IPS-NIHi7 (cell line): ENCODE results near the gene TNF.

Experiments used
- DNase-seq: peaks from one replicate; pipeline ENCODE4 v3.0.0; 2012; ENCODE audit warnings: mixed read lengths; ENCODE audit errors: extremely low spot score

The TNF gene

GRCh38 chr6:31544676-31545075 lies 30.7 kb upstream of the TNF start:
- DNase-seq, result no peak

- no peak for DNase-seq
Observed at GRCh38 chr6:31545291-31545690, 30.1 kb upstream of the TNF start.

DNA sequence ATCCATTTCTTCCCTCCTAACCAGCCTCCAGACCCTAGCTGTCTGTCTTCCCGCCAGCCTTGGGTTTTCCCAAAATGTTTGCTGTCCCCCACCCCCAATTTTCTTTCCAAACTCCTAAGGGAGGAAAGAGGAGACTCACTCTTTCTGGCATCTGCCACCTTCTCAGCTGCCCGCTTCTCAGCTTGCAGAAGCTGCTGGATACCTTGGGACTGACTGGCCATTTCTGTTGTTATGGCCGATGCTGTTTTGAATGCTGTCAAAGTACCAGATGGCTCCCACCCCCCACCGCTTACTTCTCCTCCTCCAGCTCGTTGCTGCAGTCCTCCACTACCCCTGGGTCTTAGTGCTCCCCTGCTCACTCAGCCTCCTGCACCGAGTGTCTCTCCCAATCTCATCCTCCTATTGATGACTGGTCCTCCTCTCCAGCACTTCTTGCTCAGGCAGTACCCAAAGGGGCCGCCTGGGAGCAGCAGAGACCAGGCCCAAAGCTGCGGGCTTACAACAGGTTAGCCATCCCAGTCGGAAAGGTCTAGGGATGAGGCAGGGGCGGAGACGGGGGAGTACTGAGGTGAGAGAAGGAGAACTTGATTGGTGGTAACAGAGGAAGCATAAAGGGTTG lies 28.9 kb upstream of the TNF start, which contains the start of gene ATP6V1G2:
ATP6V1G2 (minus strand) TSS at position 270 of the 619 bp plus-strand sequence; CDS start at position 221, 49 bp downstream.
- DNase-seq, result peak; percentile 86

DNA sequence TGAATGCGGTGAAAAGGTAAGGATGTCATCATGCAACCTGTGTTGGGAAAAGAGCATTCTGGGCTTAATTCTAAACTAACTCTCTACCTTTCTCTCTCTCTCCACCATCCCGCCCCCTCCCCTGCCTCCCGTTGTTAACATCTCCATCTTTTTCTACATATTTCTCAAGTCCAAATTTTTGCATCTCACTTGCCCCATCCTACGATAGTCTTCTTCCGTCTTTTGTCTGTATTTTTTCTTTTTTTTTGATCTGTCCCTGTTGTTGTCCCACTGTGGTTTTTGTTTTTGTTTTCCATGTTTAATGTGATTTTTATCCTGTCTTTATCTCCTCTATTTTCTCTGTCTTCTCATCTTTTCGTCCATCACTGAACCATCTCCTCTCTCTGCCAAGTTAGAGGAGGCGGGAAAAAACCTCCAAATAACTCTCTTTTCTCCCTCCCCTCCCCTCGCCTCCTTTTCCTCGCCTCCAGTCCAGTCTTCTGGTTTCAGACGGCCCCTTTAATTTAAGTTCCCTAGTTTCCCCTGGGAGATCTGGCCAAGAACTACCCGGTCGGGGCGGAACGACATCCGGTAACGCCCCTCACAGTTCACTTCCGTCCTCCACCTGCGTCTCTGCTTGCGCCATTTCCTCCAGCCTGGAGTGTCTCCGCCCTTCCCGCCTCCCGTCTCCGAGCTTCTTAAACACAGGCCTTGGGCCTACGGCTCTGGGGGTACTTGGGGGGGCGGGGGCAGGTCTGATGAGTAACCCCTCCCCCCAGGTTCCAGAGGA lies 28.2 kb upstream of the TNF start, which contains the start of gene NFKBIL1:
NFKBIL1 (plus strand) TSS at position 651 of the 769 bp plus-strand sequence; CDS start at position 738, 87 bp downstream.
- DNase-seq, result peak; percentile 93

DNA sequence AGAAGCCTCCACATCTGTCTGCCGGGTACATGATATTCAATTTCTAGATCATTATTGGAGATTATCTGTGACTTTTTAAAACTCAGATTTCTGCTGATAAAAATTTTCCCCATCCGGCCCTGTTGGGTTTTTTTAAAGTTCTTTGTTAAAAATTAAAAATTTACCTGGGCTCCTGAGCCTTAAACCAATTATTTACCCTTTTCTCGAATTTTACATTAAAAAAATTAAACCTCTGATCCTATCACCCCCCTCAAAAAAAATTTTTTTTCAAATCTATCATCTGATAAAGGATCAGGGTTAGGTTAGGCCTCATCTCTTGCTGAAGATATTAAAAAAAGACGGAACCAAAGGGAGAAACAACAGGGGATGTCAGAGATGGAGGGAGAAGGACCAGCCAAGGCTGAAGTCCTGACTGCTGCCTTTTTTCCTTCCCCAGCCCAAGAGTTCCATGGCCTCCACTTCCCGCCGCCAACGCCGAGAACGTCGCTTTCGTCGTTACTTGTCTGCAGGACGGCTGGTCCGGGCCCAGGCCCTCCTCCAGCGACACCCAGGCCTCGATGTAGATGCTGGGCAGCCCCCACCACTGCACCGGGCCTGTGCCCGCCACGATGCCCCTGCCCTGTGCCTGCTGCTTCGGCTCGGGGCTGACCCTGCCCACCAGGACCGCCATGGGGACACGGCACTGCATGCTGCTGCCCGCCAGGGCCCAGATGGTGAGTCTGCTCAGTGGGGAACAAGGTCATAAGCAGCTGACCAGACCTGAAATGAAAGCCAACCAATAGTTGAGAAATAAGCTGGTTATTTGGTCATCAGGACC lies 27.4 kb upstream of the TNF start:
- DNase-seq, result no peak

- DNase-seq, result no peak
Observed at GRCh38 chr6:31548544-31548873, 26.9 kb upstream of the TNF start.

DNA sequence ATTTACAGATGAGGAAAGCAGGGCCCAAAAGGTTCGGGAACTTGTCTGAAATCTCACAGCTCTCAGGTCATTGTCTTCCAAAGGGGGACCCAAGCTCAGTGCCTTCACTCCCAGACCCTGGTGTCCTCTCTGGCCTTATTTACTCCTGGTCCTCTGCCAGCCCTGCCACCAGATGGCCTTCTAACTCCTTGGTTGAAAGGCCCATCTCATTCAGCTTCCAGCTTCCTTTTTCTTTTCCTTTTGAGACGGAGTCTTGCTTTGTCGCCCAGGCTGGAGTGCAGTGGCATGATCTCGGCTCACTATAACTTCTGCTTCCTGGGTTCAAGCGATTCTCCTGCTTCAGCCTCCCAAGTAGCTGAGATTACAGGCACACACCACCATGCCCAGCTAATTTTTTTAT lies 24.0 kb upstream of the TNF start:
- DNase-seq, result peak; percentile 73

DNA sequence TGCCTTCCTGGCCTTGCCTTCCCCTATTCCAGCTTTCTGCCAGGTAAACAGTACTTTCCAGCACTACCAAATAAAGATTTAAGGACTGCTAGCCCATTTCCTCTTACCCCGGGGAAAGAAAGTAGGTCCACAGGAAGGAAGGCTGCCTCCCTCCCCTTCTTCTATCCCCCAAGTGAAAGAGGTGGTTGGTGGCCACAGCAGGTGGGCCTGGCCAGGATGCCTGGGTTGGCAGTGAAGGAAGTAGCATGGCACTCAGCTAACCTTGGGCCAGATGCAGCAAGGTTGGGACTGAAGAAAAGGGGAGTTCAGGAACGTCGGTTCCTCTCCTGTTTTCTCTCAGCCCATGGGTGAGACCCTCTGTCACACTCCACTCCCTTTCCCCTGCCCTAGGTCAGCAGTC lies 19.1 kb upstream of the TNF start:
- no peak for DNase-seq

DNA sequence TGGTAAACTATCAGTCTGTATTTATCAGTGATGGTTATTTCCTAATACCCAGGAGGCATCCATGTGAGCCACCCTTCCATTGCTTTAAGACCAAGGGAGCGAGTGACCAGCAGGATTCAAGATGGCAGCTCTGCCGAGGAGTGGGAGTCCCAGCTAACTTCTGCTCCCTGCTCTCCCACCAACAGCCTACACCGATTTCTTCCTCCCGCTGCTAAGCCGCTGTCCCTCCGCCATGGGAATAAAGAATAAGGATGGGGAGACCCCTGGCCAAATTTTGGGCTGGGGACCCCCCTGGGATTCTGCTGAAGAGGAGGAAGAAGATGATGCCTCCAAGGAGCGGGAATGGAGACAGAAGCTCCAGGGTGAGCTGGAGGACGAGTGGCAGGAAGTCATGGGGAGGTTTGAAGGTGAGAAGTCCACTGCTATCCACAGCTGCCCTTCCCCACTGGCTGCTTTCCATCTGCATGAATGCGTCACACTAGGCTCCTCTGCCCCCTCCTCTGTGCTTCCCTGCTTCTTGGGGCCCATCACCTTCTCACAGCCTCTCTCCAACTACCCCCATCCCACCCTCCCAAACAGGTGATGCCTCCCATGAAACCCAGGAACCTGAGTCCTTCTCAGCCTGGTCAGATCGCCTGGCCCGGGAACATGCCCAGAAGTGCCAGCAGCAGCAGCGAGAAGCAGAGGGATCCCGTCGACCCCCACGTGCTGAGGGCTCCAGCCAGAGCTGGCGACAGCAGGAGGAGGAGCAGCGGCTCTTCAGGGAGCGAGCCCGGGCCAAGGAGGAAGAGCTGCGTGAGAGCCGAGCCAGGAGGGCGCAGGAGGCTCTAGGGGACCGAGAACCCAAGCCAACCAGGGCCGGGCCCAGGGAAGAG lies 17.7 kb upstream of the TNF start:
- no peak for DNase-seq

DNA sequence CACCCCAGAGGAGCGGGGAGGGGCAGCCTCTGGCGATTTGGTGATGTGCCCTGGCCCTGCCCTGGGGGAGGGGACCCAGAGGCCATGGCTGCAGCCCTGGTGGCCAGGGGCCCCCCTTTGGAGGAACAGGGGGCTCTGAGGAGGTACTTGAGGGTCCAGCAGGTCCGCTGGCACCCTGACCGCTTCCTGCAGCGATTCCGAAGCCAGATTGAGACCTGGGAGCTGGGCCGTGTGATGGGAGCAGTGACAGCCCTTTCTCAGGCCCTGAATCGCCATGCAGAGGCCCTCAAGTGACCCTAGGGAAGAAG lies 17.1 kb upstream of the TNF start:
- DNase-seq, result no peak

DNA sequence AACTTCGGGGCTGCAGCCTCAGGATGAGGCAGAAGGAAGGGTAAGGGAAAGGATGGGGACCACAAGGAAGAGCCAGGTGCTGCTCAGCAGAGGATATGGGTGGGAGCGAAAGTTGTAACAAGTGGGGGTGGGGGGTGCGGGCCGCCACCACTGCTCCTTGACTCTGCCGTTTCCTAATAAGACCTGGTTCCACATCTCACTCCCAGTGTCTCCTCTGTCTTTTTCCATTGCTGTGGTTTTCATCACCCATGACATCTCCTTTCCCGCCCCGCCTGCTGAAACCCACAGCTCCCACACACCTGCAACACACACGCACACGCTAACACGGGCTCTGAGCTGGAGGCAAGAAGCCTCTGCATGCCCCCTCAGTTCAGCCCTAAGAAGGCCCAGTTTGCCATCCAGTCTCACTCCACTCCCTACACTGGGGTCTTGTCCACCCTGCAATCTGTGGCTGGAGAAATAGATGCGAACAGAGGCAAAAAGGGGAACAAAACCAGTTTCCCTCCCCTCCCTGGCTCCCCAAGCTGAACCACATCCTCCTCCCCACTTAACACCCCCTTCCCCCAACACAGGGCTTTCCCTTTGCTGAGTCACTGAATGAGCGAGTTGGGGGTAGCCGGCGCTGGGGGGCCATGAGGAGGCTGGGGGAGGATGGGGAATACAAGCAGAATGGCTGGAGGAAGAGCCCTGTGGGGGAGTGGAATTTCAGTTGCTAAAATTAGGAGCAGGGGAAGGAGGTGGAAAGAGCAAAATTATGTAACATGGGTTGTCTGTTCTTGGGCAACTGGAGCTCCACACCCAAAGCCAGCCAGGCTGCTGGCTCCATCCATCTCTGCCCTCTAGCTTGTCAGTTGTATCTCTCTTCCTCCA lies 16.5 kb upstream of the TNF start:
- DNase-seq, result no peak

DNA sequence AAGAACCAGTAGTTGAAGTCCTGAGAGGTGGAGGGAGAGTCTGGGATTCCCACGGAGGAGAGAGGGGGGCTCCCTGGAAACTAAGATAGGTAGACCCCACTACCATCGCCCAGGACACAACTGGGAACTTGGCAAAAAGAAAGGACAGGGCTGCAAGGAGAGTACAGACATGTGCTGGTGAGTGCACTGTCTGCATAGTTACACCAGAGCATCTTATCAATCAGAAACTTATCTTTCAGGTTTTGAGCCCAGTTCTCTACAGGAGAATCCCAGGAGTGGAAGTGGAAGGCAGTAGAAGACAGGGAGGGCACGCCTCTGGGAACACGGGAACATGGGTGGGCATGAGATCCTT lies 15.8 kb upstream of the TNF start:
- no peak for DNase-seq

GRCh38 chr6:31559958-31560696 lies 15.2 kb upstream of the TNF start:
- no peak for DNase-seq

DNA sequence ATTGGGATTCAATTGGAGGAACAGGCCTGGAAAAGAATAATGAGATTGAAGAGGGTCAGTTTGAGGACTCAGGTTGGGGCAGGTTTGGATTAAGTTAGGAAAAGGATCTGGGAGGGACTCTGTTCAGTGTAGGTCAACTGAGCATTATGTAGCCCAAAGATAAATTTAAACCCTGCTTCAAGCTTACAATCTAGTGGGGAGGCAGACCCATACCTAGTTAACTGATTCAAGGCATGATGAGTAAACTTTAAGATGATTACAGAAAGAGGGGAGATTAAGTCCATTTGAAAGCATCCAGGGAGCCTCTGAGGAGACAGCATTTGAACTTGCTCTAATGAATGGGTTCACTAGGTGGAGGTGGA lies 14.7 kb upstream of the TNF start:
- DNase-seq, result no peak

DNA sequence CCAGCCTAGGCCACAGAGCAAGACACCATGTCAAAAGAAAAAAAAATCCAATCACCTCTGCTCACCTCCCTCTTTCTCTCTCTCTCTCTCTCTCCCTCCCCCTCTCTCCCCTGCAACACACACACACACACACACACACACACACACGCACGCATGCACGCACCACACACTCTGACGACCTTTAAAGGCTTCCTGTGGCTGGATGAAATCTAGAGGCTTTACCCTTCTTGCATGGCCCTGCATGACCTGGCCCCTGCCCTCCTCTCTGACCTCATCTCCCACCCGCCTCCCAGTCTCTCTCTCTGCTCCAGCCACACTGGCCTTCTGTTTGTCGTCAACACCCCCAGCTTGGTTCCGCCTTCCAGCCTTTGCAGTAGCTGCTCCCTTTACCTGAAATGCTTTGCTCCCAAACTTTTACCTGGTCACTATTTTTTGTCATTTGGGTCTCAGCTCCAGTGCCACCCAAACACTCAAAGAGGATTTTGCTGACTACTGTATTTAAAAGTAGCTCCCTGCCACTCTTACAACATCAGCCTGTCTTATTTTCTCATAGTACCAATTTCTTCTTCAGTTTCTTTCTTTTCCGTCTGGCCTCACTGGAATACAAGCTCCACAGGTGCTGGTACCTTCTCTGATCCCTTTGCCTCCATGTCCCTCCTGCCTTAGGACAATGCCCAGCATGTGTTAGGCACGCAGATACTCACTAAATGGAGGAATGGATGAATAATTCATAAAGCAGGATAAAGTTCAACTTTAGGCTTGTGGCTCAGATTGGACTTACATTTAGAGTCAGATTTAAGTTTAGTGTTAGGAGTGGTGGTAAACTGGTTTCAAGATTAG lies 7.6 kb upstream of the TNF start:
- no peak for DNase-seq

GRCh38 chr6:31568537-31568961 lies 6.8 kb upstream of the TNF start:
- no peak for DNase-seq

- DNase-seq, result no peak
Observed at GRCh38 chr6:31569861-31570536, 5.4 kb upstream of the TNF start.

DNA sequence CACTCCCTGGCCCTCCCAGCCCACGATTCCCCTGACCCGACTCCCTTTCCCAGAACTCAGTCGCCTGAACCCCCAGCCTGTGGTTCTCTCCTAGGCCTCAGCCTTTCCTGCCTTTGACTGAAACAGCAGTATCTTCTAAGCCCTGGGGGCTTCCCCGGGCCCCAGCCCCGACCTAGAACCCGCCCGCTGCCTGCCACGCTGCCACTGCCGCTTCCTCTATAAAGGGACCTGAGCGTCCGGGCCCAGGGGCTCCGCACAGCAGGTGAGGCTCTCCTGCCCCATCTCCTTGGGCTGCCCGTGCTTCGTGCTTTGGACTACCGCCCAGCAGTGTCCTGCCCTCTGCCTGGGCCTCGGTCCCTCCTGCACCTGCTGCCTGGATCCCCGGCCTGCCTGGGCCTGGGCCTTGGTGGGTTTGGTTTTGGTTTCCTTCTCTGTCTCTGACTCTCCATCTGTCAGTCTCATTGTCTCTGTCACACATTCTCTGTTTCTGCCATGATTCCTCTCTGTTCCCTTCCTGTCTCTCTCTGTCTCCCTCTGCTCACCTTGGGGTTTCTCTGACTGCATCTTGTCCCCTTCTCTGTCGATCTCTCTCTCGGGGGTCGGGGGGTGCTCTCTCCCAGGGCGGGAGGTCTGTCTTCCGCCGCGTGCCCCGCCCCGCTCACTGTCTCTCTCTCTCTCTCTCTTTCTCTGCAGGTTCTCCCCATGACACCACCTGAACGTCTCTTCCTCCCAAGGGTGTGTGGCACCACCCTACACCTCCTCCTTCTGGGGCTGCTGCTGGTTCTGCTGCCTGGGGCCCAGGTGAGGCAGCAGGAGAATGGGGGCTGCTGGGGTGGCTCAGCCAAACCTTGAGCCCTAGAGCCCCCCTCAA lies 3.1 kb upstream of the TNF start, which contains the start of gene LTA:
LTA (plus strand) TSS at position 249 of the 871 bp plus-strand sequence; CDS start at position 703, 454 bp downstream.
- DNase-seq, result no peak
